Raji (cell line): ENCODE results near the gene JPH4.

Source experiments
- POLR2A ChIP-seq: IDR thresholded peaks from 2 replicates; pipeline ENCODE4 v1.6.1; 2011; ENCODE audit warnings: low read depth, low read length, control low read depth; ENCODE audit not compliant: insufficient read depth

JPH4 gene

DNA sequence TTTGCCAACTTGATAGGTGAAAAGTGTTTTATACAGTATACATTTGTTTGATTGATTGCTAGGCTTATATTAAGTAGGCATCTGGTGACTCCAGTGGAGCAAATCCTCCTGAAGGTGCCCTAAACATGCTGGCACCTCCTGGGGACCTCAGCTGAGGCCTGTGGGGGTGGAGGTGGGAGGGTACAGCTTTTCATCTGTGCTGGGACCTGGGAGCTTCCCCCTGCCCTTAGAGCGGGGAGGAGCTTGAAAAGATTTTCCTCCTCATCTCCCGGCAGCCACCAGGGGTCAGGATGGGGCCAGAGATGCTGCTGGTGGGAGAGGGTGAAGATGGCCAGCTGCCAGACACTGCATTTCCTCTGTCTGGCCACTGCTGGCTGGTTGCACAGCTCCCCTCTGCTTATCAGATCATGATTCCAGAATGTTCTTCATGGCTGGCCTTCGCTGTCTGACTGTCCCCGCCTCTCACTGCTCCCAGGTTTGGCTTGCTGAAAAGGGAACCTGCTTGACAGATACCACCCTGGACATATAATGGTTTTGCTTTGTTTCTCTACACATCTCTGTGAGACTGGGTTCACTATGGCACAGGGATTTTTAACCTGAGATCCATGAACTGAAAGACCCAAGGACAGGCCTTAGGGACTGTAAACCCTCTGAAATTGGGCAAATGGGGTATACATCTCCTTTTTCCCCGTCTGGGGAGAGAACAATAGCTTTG is 10.5 kb upstream of the JPH4 start:
- no peak for TF ChIP-seq POLR2A

DNA sequence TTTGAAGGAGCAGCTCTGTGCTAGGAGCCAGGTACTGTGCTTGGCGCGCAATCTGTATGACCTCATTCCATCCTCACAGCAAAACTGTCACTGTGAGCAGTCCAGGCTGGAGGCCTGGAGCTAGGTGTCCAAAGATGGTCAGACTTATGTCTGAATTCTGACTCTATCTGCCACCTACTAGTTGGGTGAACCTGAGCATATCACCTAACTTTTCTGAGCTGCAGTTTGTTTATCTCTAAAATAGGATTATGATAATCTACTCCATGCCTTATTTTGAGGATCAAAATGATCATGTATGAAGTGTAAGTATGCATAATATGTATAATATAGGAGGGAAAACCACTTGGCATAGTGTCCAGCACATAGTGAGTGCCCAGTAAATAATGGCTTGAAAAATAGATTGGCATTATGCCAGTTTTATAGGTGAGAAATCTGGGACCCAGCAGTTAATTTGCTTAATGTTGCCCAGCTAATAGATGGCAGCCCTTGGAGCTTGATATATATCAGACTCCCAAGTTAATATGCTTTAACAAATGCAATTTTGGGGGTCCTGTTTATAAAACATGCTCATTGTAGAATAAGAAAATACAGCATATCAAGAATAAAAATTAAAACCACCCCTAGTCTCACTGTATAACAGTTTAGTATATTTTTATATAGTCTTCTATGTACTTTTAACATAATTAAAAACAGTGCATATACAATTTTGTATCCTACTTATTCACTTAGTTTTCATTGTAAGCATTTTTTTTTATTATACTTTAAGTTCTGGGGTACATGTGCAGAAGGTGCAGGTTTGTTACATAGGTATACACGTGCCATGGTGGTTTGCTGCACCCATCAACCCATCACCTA is 4.5 kb upstream of the JPH4 start:
- TF ChIP-seq POLR2A = no peak

DNA sequence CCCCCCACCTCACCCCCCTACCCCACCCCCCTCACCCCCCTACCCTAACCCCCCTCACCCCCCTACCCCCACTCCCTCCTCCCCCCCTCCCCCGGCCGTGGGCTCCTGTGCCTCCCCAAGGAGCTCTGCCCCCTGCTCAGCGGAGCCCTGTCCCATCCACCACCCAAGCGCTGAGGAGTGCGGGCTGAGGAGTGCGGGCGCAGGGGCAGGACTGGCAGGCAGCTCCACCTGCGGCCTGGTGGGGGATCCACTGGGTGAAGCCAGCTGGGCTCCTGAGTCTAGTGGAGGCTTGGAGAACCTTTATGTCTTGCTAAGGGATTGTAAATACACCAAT is 2.3 kb upstream of the JPH4 start:
- no peak for TF ChIP-seq POLR2A

DNA sequence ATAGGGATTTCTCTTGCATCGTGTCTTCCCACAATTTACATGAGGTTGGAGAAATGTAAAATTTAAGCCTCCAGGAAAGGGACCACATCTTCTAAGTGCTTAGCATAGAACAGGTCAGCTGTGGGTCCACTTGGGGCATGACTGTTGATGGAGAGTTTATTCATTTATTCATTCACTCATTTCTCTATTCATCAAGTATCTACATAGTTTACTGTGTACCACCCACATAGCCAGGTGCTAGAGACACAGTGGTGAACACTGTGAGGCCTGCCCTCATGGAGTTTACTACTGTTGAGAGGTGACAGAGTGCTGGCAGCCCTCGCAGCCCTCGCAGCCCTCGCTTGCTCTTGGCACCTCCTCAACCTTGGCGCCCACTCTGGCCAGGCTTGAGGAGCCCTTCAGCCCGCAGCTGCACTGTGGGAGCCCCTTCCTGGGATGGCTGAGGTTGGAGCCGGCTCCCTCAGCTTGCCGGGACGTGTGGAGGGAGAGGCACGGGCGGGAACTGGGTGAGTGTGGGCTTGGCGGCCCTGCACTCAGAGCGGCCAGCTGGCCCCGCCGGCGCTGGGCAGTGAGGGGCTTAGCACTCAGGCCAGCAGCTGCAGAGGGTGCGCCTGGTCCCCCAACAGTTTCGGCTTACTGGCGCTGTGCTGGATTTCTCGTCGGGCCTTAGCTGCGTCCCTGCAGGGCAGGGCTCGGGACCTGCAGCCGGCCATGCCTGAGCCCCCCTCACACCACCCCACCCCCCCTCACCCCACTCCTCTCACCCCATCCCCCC is 1.7 kb upstream of the JPH4 start:
- TF ChIP-seq POLR2A = no peak

DNA sequence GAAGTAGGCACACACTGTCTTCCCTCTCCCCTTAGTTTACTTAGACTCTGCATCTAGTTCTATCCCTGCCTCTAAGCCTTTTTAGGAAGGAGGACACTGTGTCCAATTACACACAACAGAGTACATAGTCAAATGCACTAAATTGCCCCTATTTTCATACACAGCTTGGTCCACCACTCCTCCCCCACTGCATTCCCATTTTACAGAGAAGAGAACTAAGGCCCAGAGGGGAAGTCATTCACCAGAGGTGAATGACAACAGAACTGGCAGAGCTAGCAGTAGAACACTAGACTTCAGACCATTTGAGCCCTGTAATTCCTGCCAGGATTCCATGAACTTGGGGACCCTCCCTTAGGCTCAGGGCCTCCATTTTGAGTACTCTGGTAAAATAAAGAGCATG is 1.1 kb upstream of the JPH4 start:
- no peak for TF ChIP-seq POLR2A

DNA sequence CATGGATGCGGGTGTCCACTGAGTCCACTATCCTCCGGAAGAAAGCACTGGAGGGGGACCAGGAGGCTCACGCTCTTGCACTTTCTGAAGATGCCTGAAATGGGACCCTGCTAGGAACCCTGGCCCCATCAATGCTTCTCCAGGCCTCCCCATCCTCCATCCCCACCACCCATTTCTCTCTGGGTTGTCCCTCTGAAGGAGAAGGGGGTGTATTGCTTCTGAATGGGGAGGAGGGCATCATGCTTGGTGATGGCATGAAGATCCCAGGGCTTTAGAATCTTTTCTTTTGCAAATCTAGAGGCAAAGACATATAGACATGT is 681 bp upstream of the JPH4 start:
- no peak for TF ChIP-seq POLR2A

DNA sequence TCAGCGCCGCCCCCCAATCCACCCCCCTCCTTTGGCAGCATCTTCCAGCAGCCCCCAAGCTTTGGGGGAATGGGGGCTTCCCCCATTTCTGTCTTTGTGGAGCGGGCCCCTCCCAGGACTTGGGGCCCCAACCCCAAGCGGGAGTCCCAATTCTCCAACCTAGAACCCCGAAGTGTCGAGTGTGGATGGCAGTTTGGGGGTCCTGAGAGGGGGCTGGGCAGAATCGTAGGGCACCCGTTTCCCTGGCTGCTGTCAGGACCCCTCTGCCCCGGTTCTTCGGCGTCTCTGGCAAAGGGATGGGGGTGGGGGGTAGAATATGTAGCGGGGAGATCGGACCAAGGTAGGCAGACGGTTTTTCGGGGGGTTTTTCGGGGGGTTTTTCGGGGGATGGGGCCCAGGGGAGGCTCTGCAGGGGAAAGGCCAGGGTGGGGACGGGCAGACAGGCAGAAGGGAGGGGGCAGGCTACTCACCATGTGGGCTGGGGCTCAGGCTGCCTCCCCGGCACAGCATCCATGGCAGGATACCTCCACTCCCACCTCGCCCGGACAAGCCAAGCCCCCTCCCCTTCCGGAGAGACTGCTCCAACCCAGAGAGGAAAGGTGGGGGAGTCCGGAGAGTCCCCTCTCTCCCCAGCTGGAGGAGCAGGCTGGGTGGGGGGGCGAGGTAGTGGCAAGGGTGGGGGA is 739 bp downstream of the JPH4 start:
- no peak for TF ChIP-seq POLR2A

DNA sequence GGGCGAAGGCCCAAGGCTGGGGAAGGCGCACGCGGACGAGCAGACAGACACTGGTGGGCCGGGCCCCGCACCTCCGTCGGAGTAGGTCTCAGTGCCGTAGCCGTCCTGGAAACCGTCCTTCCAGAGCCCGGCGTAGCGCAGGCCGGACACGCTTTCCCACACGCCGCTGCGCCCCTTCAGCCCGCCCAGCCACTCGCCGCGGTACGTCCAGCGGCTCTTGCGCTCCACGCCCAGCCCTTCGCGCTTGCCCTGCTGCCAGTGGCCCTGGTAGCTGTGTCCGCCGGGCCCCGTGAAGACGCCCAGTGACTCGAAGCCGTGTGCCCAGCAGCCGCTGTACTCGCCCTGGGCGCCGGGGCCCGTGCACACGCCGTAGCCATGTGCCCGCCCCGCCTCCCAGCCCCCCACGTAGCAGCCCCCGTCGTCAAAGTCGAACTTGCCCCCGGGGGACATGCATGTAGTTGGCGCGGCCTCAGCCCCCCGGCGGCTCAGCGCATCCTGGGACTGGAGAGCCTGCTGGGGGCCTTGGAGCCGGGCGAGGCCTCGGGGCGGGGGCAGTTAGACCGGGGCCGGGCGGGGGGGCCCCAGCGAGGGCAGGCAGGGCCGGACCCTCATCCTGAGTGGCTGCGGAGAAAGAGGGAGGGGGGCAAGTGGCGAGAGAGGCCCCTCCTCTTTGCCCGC is 1.4 kb downstream of the JPH4 start:
- TF ChIP-seq POLR2A = no peak

DNA sequence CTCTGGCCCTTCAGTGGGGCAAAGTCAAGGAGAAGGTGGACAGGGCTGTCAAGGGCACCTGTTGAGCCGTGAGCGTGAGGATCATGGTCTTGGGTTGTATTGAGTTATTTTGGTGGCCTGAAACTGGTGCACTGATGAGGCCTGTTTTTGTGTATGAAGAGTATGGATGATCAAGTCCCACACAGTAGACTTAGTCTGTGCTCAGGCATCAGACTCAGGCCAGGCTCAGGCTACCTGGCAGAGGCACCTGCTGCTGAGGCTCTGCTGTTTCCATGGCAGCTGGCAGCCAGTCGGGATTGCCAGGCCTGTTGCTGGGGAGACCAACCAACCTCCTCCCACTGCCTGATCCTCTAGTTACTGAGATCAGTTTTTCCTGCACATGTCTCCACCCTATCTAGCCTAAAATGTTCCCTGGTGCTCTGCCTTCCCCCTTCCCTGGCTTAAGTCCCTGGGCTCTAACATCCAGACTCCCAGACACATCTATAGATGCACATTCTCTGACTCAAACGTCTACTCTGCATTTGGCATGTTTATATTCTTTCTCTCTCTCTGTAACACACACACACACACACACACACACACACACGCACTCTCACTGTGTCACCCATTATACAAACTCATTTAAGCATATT is 5.1 kb downstream of the JPH4 start:
- no peak for TF ChIP-seq POLR2A

DNA sequence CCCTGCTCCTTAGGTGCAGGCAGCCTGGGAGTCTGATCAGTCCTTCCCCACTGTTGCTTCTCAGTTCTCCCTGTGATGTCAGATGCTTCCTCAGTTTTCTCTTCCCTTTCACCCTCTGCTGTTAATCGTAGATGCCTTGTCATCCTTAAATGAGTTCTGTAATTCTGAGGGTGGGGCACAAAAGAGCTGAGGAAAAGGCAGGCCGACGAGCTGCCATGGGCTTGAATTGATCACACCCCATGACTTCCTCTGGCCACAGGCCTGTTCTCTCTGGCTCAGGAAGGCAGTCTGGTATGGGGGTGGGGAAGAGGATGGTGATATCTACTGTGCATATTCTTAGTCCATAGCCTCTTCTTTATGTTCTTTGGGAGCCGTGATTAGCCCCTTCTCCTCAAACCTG is 5.8 kb downstream of the JPH4 start:
- no peak for TF ChIP-seq POLR2A

DNA sequence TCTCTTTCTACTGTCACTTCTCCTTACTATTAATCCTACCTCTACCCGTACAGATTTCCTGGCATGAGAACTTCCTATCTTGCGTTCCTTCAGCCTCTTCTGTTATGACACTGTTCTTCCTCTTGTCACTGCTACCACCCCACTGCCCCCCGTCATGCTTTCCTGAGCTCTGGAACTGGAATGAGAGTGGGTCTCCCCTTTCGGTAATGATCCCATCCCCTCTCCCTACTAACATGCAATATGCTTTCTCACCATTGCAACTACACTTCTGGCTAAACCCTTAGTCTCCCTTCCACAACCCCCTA is 6.1 kb downstream of the JPH4 start:
- no peak for TF ChIP-seq POLR2A

DNA sequence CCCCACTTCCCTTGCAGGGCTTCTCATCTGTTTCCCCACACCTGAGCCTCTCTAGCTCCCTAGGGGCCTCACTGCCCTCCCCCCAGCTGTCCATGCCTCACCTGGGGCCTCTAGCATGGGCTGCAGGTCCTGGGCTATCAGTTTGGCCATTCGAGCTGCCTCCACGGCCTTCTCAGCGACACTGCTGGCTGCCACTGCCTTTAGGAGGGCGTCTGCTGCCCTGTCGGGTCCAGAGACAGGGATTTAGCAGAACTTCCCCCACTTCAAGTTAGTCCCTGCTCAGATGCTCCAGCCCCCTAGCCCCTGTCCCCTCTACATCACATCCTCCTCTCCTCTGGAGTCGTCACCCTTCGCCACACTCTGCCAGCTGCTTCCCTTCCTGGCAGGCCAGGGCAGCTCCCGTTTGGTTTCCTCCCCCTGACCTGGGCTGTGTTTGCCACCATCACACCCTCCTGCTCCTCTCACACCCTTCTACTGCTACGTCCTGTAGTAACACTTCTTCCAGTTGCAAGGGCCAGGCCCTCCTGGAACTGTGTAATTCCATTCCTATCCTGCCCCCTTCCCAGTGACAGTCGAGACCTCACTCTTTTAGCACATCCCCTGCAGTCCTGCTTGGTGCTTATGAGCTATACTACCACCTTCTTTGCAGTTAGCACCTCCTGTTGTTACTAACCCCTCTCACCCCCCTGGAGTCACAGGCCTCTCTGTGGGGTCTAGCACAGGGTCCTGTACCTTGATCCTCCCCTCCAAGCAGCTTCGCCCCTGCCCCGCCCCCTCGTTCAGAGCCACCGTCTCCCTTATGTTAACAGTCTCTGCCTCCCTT is 6.7 kb downstream of the JPH4 start:
- TF ChIP-seq POLR2A = no peak

DNA sequence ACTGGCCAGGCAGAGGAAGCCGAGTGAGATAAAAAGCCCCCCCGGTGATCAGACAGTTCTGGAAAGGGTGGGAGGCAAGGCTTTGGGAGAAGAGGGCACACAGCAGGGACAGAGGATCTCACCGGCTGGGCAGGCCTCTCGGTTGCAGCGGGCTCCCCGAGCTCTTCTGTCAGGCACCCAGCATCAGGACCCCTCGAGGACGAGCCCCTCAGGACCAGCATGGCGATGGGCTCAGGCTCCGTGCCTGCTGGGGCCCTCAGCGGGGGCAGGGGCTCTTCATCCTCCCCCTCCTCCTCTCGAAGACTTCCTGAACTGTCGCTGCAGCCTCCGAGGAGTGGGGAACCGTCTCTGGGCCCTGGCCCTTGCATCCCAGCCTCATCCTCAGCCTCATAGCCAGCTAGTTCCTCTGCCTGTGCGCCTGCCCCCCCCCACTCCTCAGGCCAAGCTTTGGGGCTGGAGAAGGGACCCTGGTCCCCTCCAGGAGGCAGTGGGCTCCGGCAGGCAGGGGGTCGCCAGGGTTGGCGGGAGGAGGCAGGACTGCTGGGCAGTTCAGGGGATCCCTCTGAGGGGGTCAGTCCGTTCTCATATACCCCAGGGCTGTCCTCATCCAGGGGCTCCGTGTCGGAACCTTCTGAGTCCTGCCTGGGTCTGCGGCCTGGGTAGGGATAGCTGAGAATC is 7.6 kb downstream of the JPH4 start:
- no peak for TF ChIP-seq POLR2A
